ENCODE measurements around the gene ITGB7. TPM values are rescaled to one million over a fixed set of nuclear protein-coding genes. Genes with fewer than 3 reads are reported as not detected.

ITGB7 gene
- total and polyA plus RNA-seq, 2 of the 4 experiments (the other 2 are of a cell fraction) = 0.18 to 0.44 TPM

DNA sequence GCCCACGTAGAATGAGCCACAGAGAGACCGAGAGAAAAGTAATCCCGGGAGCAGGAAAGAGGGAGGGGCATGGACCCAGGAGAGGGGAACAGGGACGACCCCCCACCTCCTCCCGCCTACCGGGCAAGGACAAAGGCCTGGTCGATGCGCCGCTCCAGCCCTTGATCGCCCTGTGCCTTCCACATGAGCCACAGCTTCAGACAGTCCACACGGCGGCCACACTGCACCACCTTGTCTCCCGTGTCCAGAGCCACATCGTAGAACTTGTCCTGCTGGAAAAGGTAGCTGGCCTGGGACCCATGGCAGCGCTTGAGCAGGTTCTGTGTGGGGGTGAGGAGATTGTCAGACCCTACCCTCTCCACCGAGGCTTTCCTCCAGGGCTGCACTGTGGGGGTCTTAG lies 47.1 kb downstream of the ITGB7 start:
- no peak for ATAC-seq (ENCODE audit: low read depth)
- Histone ChIP-seq H4K20me1 (ENCODE audit: insufficient read depth, low read length) (no peaks in the 10 kb centered on the region), H3K14ac (replicated peaks; ENCODE audit: low read depth, low read length) (no peak overlapping the region), H2BK5ac (ENCODE audit: low read depth, low read length, poor library complexity, severe bottlenecking) (no peak overlapping the region), H2BK15ac (ENCODE audit: low read depth, low read length) (no peak overlapping the region), H3K4me3 (ENCODE audit: insufficient read depth, low read depth, low read length) (no peak overlapping the region), H3K9me1 (ENCODE audit: insufficient read depth, low read length) (no peaks in the 10 kb centered on the region), H3K56ac (ENCODE audit: extremely low read depth, insufficient read depth, low read length) (no peak overlapping the region), H3K4me1 (ENCODE audit: control insufficient read depth, insufficient read depth, low read length) (0 out of 2 replicates have a peak, but pooled peaks cover 1% of the 10 kb centered on the region), H3K36me3 (ENCODE audit: control insufficient read depth, insufficient read depth, low read length) (peaks cover 7% of the 10 kb centered on the region; the same call in 1 of the 2 replicates), H3K4me2 (ENCODE audit: low read depth, low read length) (no peak overlapping the region), H4K5ac (ENCODE audit: low read depth, low read length) (no peak overlapping the region), H2BK20ac (ENCODE audit: low read depth, low read length) (no peak overlapping the region), H3K27me3 (ENCODE audit: control insufficient read depth, insufficient read depth, low read length) (no peaks in the 10 kb centered on the region), H3K4ac (ENCODE audit: low read depth, low read length) (no peak overlapping the region), H2AK5ac (ENCODE audit: low read depth, low read length) (no peak overlapping the region; the same call in 1 of the 2 replicates), H4K91ac (ENCODE audit: insufficient read depth, low read depth, low read length) (no peak overlapping the region), H2BK120ac (ENCODE audit: low read depth, low read length) (no peak overlapping the region), H3K79me1 (ENCODE audit: low read depth in 1 of 2, low read length in 2 of 2) (no peaks in the 10 kb centered on the region), H3K18ac (ENCODE audit: low read depth, low read length) (no peak overlapping the region), H3K27ac (ENCODE audit: insufficient read depth, low read length) (no peak overlapping the region), H3K23ac (ENCODE audit: low read depth, low read length) (no peak overlapping the region), H3K9ac (ENCODE audit: low read depth, low read length) (no peak overlapping the region), H3K9me3 (ENCODE audit: control insufficient read depth, insufficient read depth, low read length) (no peaks in the 10 kb centered on the region), H4K8ac (ENCODE audit: low read depth in 2 of 2, low read length in 2 of 2) (no peak overlapping the region; a peak in 1 of 4 replicates), H2AK9ac (replicated peaks; ENCODE audit: low read depth, low read length, poor library complexity) (peak overlapping the region; percentile 43), H2AFZ (replicated peaks; ENCODE audit: low read length, poor library complexity) (peak overlapping the region; percentile 14)
- TF ChIP-seq MAZ (IDR thresholded peaks at IDR 0.05; ENCODE audit: borderline replicate concordance, low read depth, low read length) = no peak
- no peak for TF ChIP-seq SMC3 (IDR thresholded peaks at IDR 0.05; ENCODE audit: low read depth, low read length)
- no peak for TF ChIP-seq FOS (IDR thresholded peaks at IDR 0.05; ENCODE audit: low read depth, low read length)
- TF ChIP-seq, protein P1, sequence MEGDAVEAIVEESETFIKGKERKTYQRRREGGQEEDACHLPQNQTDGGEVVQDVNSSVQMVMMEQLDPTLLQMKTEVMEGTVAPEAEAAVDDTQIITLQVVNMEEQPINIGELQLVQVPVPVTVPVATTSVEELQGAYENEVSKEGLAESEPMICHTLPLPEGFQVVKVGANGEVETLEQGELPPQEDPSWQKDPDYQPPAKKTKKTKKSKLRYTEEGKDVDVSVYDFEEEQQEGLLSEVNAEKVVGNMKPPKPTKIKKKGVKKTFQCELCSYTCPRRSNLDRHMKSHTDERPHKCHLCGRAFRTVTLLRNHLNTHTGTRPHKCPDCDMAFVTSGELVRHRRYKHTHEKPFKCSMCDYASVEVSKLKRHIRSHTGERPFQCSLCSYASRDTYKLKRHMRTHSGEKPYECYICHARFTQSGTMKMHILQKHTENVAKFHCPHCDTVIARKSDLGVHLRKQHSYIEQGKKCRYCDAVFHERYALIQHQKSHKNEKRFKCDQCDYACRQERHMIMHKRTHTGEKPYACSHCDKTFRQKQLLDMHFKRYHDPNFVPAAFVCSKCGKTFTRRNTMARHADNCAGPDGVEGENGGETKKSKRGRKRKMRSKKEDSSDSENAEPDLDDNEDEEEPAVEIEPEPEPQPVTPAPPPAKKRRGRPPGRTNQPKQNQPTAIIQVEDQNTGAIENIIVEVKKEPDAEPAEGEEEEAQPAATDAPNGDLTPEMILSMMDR (conservative IDR thresholded peaks at IDR 0.05; ENCODE audit: low read depth, low read length) = no peak
- no peak for TF ChIP-seq CEBPB (IDR thresholded peaks at IDR 0.05; ENCODE audit: low read depth, low read length)
- no peak for TF ChIP-seq RCOR1 (IDR thresholded peaks at IDR 0.05; ENCODE audit: insufficient replicate concordance, low read length)
- no peak for TF ChIP-seq RAD21 (IDR thresholded peaks at IDR 0.05; ENCODE audit: low read length)
- no peak for TF ChIP-seq MAFK (IDR thresholded peaks at IDR 0.05; ENCODE audit: low read depth, low read length)
- dilution Hi-C loops (cut with HindIII; ENCODE audit: low sequenced_read_pairs, unreplicated experiment) (no loop called here), in situ Hi-C loops (cut with MboI; ENCODE audit: low sequenced_read_pairs) (no loop called here), intact Hi-C loops (cut with micrococcal nuclease) (loop anchor here (1.0 to 5.0 kb wide), 3 partner anchors 30 to 137 kb away; partner anchors contain the start of genes MYG1 and PFDN5)
- ChIA-PET CTCF (interaction anchor here (0.7 to 2.4 kb wide), 9 partner anchors 13 to 185 kb away, joined by 3 to 16 read pairs (median 4); no protein-coding TSS in a partner anchor), POLR2A (ENCODE audit: unreplicated experiment) (interaction anchor here (0.9 kb wide), 1 partner anchor 21 kb away, joined by 3 read pairs; no protein-coding TSS in a partner anchor)
- WGBS, 2 experiments (ENCODE audit: extremely low coverage in 2 of 2, insufficient read length in 1 of 2) = 88% methylated on average over 7 of the region's 16 CpGs; no CpG with 5 or more reads in 1 of the 2 experiments
- no peak for DNase-seq
- no TSS peak for BruUV-seq (replicated peaks)
